Stimulated activated CD4-positive, alpha-beta T cell treated with anti-CD3 and anti-CD28 coated beads, Interleukin-4, amount 100 ng/mL, for 24 hours (primary cell): ENCODE data around the gene NIM1K.
"Not testable (repeated sequence)": the region's sequence is repeated elsewhere in the genome, so short reads cannot be mapped to it uniquely, and the experiment has no call there.

Experiments
- DNase-seq: peaks from one replicate; pipeline ENCODE4 v3.0.0-alpha.2; 2020

The NIM1K gene

DNA sequence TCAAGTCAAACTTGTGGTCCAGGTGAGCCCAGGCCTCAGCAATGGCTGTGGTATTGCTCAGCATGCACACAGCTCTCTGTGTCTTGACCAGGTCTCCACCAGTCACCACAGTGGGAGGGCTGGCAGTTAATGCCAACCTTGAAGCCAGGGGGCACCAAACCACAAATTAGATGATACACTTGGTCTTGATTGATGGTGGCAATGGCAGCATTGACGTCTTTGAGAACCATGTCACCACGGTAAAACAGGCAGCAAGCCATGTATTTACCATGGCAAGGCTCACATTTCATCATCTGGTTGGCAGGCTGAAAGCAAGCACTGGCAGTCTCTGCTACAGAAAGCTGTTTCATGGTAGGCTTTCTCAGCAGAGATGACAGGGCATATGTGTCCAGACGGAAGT lies 40.0 kb downstream of the NIM1K start:
- DNase-seq: peak; percentile 9

DNA sequence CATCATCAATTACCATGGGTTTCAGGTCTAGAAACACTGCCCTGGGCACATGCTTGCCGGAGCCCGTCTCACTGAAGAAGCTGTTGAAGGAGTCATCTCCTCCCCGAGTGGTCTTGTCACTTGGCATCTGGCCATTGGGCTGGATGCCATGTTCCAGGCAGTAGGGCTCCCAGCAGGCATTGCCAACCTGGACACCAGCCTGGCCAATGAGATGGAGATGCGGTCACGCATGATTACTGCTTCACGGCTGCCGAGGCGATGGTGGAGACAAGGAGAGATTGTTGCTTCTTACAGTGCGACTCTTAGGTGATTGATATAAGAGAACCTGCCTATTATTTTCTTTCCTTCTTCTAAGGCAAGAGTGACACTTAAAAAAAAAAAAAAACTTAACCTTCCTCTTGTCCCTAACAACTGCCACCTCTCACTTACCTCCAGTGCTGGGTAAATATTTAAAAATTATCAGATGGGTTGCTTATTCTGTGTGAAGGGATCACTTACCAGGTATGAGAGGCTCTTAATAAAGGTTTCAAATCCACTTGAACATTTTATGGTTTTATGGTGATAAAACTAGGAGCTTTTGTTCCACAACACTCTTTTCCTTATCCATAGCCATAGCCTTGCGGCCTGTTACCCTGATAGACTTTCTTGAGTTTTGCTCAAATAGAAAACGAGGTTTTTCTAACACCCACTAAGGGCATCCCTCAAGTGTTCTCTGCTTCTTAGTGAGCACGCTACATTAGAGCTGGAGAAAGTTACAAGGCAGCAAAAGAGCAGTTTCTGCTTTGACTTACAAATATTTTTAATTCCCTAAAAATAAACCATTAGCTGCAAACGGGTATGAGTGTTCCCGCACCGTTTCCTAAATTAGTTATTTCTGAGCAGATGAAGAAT lies 41.2 kb downstream of the NIM1K start:
- DNase-seq: no peak

DNA sequence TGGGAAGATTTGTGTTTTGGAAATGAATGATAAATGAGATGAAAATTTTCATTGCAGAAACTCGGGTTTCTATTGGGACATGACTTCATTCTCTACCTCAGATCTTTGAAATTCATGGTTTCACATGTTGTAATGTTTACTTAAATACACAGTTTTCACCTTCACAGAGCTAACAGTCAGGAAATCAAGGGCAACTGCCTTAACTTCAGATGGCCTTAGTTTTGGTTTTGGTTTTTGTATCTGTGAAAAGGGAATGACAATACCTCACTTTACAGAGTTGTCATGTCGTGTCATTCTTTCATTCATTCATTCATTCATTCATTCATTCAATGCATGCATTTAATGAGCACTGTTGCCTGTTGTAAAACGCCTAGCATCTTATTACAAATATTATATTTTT lies 41.9 kb downstream of the NIM1K start:
- DNase-seq: no peak

DNA sequence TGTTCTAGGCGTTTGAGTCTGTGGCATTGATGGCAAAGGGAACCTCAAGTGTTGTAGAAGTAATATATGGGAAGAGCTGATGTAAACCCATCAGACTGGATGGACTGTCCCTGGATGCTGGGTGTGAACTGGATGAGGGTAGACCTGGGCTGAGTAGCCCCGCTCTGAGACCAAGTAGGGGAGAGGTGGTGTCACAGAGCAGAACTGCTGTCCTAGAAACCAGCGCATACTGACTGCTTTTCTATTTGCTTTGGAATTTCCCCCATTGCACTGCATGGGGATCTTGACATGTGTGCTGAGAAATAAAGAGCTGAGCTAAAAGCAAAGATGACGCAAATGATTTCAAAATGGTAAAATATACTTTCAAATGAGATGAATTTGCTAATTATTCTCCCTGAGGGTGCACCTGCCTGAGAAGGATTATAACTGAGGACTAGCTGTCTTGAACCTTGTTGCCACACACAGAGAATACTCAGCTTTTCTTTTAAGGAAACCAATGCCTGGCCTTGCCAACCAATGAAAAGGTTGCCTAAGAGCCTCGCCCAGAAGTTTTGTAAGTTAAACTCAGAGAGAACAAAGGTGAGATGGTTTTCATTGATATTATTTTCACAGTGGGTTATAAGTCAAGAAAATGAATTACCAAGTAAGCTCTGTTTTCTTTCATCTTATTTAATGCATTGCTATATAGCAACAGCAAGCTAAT lies 44.8 kb downstream of the NIM1K start:
- DNase-seq: no peak

DNA sequence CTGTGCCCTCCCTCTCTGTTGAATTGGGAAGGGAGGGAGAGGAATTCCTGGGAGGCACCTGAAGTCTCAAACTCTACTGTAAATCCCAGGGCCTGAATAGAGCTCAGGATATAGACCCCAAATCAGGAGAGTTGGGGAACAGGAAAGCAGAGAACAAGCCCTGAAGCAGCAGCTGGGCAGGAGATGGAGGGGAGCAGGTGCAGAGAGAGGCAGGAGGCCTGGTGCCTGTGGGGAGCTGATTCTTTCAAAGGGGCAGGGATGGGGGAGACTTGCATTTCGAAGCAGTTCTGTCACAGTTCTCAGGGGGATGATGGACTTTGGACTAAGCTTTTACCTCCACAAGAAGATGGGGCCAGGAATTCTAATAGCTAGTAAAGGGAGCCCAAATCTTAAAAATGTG lies 50.2 kb downstream of the NIM1K start:
- DNase-seq: no peak

DNA sequence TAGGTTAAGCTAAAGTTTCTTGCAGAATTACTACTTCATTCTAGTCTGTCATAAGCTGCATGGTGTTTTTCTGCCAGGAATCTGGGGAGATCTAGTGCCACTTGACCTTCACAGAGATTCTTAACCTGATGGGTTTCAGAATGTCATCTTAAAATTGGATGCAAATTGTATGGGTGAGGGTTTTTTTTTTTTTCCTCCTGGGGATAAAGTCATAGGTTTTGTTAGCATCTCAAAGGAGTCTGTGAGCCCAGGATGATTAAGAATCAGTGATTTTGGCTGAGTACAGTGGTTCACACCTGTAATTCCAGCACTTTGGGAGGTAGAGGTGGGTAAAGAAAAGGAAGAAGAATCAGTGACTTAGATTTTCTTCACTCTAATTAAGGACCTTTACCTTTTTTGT lies 51.2 kb downstream of the NIM1K start:
- DNase-seq: no peak

DNA sequence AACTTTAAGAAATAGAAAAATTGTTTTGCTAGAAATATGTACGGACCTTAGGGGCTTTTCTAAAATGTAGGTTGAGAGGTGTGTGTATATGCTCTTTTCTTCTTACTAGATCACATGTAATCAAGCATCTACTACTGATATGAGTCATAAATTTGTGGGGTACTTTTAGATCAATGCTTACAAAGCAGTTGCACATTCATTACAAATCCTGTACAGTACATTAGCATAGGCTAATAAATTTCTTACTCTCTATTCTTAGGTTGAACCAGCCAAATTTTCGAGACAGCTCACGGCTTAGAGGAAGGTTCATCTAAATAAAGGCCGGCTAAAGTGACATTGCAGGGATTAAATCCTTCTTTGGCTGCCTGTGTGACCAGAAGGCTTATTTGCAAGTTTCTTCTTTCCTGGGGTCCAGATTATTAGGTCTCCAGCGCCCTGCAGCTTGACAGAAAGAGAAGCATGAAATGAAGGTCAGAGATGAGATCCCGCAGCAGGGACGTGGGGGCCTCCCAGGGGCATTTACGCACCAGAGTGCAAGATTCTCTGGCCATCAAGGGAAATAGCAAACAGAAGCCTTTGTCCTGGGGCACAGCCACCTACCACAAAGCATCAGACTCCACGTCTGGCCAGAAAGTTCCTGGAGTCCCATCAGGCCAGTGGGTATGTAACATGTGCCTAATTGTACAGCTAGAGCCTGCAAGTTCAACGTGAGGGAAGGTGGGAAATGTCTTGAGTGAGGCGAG lies 53.0 kb downstream of the NIM1K start:
- no peak for DNase-seq

DNA sequence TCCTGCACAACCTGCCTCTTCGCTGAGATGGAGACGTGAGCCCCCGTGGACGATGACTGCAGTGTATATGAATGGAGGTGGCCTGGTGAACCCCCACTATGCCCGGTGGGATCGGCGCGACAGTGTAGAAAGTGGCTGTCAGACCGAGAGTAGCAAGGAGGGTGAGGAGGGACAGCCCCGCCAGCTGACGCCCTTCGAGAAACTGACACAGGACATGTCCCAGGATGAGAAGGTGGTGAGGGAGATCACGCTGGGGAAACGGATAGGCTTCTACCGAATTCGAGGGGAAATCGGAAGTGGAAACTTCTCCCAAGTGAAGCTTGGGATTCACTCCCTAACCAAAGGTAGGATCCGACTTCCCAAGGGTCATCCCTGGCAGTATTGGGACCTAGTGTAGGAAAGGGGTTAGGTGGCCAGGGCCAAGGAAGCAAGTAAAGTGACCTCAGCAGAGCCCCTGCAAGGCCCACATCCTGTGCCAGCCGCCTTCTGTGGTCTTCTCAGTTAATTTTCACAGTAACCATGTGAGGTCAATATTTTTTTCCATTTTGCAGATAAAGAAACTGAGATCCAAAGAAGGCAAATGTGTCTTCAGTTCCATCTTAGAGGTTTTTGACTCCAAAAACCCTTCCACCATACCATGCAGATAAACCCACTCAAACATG lies 53.8 kb downstream of the NIM1K start:
- no peak for DNase-seq

DNA sequence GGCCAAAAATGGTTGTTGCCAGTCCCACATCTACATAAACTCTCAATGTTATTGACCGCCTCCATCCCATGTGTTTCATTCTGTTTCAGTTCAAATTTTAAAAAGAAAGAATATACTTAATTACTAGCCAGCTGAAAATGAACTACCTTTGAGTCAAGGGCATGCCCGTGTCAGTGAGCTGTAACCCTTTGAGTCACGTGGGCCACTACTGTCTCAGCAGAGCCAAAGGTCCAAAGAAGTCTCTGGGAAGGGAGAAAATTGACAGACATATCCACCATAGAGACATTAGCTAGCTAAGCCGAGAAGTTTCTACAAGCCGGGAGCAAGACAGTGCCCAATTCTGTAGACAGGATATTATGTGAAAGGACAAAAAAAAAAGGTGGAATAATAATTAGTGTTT lies 59.7 kb downstream of the NIM1K start:
- no peak for DNase-seq

DNA sequence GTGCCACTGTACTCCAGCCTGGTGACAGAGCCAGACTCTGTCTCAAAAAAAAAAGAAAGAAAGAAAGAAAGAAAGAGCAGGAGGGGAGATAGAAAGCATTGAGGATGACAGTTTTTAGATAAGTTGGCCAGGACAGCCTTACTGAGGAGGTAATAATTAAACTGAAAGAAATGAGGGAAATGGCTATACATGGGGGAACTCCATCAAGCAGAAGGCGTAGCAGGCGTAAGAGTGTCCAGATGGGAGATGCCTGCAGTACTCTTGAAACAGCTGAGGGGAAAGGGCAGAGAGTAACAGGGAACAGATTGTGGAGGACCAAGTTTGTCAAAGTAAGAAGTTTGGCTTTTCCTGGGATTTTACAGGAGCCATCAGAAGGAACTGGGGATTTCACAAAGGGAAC lies 63.7 kb downstream of the NIM1K start:
- no peak for DNase-seq

DNA sequence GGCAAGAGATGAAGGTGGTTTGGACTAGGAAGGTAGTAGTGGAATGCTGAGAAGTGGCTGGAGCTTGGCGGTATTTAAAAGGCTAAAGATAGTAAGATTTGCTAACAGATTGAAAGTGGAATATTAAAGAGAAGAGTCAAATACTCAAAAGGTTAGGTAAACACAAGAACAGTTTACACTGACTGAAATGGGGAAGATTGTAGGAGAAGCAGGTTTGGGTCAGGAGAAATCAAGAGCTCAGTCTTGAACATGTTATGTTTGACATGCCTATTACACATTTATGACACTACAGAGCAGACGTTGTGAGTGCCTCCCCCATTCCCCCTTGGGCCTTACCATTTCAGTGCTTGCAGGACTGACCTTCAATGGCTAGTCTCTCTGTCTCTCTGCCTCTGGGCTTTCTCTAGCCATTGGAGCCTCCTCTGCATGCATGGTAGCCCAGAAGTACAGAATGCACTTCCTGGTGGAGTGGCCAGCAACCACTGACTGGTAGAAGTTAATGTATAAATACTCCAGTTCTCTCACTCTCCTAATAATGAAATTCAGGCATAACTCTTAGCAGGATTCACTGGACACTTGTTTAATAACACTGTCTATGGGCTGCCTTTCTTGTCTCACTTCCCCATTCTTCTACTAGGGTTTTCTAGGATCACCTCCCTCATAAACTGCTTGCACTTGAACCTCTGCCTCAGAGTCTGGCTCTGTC lies 64.4 kb downstream of the NIM1K start:
- no peak for DNase-seq

DNA sequence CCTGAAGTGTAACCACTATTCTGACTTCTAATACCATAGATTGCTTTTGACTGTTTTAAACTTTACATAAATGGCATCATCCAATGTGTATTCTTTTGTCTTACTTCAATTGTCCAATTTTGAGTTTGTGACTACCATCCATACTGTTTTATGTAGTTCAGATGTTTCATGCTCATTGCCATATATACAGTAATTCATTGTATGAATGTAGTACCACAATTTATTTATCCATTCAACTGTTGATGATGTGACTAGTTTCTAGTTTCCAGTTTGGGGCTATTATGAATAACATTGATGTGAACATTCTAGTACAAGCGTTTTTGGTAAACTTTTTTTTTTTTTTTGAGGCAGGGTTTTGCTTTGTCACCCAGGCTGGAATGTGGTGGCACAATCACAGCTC lies 66.1 kb downstream of the NIM1K start:
- DNase-seq: no peak

DNA sequence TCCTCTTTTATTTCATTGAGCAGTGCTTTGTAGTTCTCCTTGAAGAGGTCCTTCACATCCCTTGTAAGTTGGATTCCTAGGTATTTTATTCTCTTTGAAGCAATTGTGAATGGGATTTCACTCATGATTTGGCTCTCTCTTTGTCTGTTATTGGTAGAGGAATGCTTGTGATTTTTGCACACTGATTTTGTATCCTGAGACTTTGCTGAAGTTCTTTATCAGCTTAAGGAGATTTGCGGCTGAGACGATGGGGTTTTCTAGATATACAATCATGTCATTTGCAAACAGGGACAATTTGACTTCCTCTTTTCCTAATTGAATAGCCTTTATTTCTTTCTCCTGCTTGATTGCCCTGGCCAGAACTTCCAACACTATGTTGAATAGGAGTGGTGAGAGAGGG lies 70.2 kb downstream of the NIM1K start:
- not testable (repeated sequence) for DNase-seq

DNA sequence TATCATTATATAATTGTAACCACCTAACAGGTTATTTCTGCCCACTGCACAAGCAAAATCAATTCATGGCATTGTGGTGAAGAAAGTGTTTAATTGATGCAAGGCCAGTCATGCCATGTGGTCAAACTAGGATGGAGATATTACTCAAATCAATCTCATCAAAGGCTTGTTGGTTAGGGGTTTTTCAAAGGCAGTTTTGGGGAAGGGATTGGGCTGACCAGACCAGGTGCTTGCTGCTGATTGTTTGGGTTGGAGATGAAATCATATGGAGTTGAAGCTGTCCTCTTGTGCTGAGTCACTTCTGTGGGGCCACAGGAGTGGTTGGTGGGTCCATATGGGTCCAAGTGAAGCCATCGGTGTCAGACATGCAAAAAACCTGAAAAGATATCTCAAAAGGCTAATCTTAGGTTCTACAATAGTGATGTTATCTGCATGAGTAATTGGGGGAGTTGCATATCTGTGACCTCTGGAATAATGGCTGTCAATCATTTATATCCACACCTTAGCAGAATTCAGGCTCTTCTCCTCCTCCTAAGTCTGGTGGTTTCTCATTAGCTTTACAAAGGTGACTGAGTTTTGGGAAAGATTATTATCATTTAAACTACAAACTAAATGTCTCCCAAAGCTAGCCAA lies 76.3 kb downstream of the NIM1K start:
- no peak for DNase-seq

DNA sequence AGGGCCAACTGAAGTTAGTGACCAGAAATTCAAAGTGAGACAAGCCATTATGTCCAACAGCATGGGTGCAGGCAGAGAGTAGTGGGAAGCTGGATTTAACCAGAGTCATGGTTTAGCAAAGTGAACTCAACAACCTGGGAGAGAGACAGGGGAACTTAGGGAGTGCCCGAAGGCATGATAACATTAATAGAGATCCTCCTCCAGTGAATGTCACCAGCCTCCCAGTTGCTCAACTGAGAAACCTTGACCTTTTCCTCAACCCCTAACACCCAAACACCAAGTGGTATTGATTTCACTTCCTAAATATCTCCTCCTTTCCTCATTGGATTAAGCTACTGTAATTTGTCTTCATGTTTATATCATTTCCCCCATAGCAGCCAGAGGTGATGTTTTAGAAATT lies 78.6 kb downstream of the NIM1K start:
- no peak for DNase-seq

DNA sequence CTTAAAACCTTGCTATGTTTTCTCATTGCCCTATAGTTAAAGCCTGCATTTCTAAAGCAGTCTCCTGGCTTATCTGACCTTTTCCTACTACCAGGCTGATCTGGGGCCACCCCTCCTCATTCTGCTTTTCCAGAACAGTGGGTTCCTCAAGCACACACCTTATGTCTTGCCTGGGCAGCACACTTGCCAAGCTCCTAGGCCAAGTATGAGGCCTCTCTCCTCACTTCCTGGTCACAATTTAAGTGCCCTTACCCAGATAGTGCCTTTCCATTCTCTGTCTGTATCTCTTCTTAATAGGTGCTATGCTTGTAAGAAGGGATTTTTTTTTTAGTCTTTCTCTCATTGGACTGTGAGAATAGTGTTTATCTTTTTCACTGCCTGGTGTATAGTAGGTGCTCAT lies 81.5 kb downstream of the NIM1K start:
- no peak for DNase-seq

DNA sequence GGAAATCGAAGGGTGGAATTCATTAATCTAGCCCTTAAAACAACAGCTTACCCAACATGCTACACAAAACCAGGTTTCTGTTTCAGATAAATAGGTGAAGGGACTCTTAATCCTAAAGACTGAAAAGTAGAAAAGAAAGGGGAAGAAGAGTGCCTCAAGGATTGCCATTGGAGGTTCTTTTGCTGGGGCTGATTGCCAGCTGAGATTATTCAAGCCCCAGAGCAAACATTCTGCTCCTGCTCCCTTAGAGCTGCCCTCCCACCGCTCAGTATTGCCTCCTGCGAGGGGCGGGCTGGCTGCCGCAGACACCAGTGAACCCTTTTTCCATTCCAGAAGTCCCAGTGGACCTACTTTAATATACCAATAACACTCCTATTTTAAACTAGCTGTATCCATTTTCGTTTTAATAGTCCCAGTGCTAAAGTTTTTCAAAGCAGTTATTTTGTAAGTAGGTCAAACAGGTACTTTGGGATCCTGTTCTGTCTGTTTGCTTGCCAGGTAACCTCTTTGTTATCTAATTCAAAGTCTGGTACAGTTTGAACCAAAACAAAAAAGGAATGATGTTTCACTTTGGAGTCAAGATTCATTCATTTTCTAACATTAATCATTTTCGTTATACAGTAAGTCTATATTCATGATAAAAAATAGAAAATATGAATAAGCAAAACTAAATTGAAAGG lies 82.5 kb downstream of the NIM1K start:
- no peak for DNase-seq

DNA sequence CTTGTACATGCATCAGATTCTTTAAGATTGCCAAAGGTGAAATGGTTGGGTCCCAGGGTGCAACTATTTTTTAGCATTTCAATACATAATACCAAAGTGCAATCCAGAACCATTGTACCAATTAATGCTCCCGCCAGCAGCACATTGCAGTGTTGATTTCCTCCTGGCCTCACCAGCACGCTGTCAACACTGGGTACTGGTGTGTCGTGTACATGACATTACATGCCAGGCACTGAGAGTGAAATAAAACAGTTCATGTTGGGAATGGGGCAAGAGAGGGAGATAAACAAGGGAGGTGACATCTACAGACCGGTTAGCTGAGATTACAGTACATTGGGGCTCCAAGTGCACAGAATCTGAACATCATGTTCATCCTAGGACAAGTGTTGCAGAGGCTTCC lies 83.4 kb downstream of the NIM1K start:
- DNase-seq: no peak

DNA sequence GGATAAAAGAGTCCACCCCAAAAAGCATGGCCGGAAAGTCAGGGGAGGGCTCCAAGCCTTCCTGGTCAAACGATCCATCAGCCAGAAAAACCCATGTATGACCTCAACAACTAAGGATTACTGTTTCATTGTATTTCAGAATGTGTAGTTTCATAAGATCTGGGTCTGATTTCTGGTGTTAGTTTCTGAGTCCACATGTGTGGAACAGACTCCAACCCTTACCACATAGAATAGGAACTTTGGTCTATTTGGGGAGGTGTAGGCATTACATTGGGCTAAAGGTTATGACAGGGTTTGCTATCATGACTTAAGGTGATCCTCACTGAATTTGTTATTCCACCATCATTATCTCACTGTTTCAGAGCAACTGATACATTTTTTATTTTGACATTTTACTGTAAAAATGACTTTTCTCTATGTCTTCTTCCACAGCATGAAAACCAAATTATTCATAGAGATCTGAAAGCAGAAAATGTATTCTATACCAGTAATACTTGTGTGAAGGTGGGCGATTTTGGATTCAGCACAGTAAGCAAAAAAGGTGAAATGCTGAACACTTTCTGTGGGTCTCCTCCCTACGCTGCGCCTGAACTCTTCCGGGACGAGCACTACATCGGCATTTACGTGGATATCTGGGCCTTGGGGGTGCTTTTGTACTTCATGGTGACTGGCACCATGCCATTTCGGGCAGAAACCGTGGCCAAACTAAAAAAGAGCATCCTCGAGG lies 87.7 kb downstream of the NIM1K start:
- no peak for DNase-seq

DNA sequence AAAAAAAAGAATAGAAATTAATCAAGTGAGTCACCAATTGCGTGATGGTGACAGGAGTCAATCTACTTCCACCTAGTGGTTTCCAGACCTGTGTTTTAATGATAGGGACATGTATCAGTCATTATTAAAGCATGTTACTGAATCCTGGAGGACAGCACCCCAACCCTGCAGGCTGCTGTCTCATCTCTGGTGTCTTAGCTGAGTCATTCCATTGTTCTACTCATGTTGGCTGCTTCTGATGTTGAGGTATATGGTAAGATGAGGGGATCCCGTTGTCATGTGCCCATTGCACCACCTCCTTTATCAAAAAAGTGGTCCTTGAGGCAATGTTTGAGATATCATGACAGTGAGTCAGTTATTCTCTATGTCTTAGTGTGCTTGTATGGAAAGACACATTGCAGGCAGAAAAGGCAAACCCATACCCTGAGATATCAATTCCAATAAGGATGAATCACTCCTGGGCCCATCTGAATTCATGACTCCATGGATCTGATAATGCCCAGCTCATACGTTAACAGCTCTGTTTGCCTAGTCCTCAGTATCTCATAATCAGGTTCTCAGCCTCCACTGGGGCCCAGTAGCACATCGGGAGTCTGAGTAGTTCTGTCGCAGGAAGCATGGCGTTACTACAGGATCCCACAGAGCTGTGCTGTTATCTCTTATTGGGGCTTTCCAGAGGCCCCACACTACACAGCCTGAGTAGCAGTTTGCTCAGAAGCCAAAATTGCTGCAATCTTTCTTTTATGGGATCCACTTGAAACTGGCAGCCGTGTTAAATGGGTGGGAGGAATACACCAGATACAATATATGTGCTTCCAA lies 90.0 kb downstream of the NIM1K start:
- peak; percentile 20 for DNase-seq
